ENCODE results near the gene TNXB. TPM values are rescaled to one million over a fixed set of nuclear protein-coding genes. Genes with fewer than 3 reads are reported as not detected.

Gene TNXB
- total RNA-seq, 1 donor, result 11.9 TPM

DNA sequence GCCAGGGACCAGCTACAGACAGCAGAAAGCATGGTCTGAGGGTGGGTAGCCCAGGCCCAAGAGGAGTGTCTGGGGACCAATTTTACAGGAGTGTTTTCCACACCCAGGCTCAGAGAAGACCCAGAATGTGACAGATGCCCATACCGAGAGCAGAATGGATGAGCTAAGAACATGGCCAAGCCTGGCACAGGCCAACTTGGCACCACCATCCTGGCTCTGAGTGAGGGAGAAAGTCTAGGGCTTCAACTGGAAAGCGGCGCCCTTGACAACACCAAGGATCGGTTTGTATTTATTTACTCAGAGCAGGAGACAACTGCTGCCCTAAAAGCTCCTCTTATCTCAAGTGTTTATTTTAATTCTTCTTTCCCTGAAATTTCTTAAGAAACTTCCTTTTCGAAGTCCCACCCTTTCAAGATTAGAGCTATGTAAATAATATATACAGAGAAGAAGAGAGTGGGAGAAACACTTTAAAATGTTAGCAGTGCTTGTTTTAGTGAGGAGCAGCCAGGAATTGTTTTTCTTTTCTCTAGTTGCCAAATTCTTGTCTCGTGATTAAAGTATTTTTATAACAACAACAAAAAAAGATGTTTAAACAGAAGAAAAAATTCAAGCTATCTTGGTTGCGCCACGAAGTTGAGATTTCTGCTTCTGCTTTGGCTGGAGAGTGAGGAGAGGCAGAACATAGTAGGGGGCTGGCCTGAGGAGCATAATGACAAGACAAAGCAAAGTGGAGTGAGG lies 16.2 kb downstream of the TNXB start:
- no peak overlapping the region for H2AFZ ChIP-seq (ENCODE audit: low read length)
- no peaks in the 10 kb centered on the region for H3K9me3 ChIP-seq (ENCODE audit: low read depth, low read length)
- H3K27ac ChIP-seq (ENCODE audit: low read depth, low read length), result no peak overlapping the region
- DNase-seq (ENCODE audit: insufficient read length, low spot score, missing footprints), result peak; percentile 95
- peaks cover 6% of the 10 kb centered on the region for H4K20me1 ChIP-seq (ENCODE audit: insufficient read depth, low read length)
- H3K27me3 ChIP-seq (ENCODE audit: insufficient read depth, low read length), result peaks cover 86% of the 10 kb centered on the region
- H3K36me3 ChIP-seq (ENCODE audit: insufficient read depth, low read length), result no peaks in the 10 kb centered on the region
- no peaks in the 10 kb centered on the region for H3K79me2 ChIP-seq (ENCODE audit: insufficient read depth, low read length)
- H3K4me2 ChIP-seq (ENCODE audit: insufficient read depth, low read length), result peak overlapping the region; percentile 54
- H3K4me1 ChIP-seq (ENCODE audit: insufficient read depth, low read length), result peaks cover 14% of the 10 kb centered on the region
- no peak overlapping the region for H3K4me3 ChIP-seq (ENCODE audit: insufficient read depth, low read length)
- TF ChIP-seq, protein P1, sequence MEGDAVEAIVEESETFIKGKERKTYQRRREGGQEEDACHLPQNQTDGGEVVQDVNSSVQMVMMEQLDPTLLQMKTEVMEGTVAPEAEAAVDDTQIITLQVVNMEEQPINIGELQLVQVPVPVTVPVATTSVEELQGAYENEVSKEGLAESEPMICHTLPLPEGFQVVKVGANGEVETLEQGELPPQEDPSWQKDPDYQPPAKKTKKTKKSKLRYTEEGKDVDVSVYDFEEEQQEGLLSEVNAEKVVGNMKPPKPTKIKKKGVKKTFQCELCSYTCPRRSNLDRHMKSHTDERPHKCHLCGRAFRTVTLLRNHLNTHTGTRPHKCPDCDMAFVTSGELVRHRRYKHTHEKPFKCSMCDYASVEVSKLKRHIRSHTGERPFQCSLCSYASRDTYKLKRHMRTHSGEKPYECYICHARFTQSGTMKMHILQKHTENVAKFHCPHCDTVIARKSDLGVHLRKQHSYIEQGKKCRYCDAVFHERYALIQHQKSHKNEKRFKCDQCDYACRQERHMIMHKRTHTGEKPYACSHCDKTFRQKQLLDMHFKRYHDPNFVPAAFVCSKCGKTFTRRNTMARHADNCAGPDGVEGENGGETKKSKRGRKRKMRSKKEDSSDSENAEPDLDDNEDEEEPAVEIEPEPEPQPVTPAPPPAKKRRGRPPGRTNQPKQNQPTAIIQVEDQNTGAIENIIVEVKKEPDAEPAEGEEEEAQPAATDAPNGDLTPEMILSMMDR (IDR thresholded peaks at IDR 0.05; ENCODE audit: extremely low read depth, low read depth, low read length), result no peak

DNA sequence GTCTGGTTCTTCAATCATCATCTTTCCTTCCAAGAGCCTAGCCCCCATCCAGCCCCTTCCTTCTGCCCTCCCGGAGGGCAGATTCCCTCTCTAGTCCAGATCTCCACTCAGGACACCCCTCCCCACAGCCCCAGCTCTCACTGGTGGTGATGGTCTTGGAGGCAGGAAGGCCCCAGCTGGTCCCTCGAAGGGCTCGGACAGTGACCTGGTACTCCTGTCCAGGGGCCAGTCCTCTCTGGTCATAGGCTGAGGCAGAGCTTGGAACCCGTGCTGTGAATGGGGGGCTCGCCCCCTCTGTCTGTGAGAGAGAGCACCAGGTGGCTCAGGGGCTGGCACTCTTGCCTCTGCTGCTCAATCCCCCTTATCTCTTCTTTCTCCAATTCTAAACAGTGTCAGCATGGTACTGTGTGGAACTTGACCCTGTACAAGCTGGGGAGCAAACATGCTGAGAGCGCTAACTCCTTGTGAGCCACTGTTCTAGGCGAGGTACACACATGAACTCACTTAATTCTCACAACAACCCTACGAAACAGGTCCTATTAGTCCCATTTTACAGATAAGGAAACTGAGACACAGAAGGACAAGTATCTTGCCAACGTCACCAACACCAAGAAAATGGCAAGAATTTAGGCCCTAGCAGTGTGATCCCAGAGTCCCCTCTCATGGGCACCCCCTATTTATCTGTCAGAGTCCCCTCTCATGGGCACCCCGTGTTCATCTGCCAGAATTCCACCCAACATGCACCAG lies 19.9 kb downstream of the TNXB start:
- Histone ChIP-seq H3K9me3 (ENCODE audit: low read depth, low read length) (no peaks in the 10 kb centered on the region), H3K79me2 (ENCODE audit: insufficient read depth, low read length) (no peaks in the 10 kb centered on the region), H2AFZ (ENCODE audit: low read length) (no peak overlapping the region), H4K20me1 (ENCODE audit: insufficient read depth, low read length) (peaks cover 16% of the 10 kb centered on the region), H3K4me3 (ENCODE audit: insufficient read depth, low read length) (no peak overlapping the region), H3K4me1 (ENCODE audit: insufficient read depth, low read length) (peaks cover 27% of the 10 kb centered on the region), H3K27me3 (ENCODE audit: insufficient read depth, low read length) (peaks cover 69% of the 10 kb centered on the region), H3K27ac (ENCODE audit: low read depth, low read length) (no peak overlapping the region), H3K36me3 (ENCODE audit: insufficient read depth, low read length) (no peaks in the 10 kb centered on the region), H3K4me2 (ENCODE audit: insufficient read depth, low read length) (no peak overlapping the region)
- TF ChIP-seq, protein P1 (IDR thresholded peaks at IDR 0.05; ENCODE audit: extremely low read depth, low read depth, low read length), result no peak
- DNase-seq (ENCODE audit: insufficient read length, low spot score, missing footprints), result peak; percentile 85

DNA sequence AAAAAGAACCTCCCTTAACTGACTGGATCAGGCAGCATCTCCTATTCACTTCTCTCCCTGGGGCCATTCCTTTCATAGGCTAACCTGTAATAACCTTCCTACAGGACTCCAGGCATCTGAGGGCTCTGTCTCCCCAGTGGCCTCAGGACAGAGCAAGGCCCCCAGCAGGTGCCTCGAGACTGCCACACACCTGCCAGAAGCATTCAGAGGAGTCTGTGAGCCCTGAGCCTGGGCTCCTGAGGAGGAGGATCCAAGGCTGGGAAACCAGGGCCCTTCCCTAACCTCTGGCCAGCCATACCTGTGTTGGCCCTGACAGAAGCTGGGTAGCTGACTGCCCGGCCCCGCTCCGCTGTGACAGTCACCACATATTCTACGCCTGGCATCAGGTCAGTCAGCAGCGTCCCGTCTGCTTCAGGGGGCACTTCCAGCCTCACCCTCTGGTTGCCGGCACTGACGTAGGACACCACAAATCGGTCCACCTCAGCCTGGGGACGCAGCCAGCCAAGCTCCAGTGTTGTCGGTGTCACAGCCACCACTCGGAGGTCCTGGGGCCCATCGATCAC lies 20.6 kb downstream of the TNXB start:
- Histone ChIP-seq H3K36me3 (ENCODE audit: insufficient read depth, low read length) (no peaks in the 10 kb centered on the region), H3K27me3 (ENCODE audit: insufficient read depth, low read length) (peaks cover 70% of the 10 kb centered on the region), H4K20me1 (ENCODE audit: insufficient read depth, low read length) (peaks cover 19% of the 10 kb centered on the region)

More for the DNA sequence above, 20.6 kb downstream of the TNXB start:
- Histone ChIP-seq H2AFZ (ENCODE audit: low read length) (no peak overlapping the region), H3K27ac (ENCODE audit: low read depth, low read length) (no peak overlapping the region), H3K79me2 (ENCODE audit: insufficient read depth, low read length) (no peaks in the 10 kb centered on the region), H3K4me2 (ENCODE audit: insufficient read depth, low read length) (no peak overlapping the region), H3K9me3 (ENCODE audit: low read depth, low read length) (no peaks in the 10 kb centered on the region), H3K4me1 (ENCODE audit: insufficient read depth, low read length) (peaks cover 27% of the 10 kb centered on the region), H3K4me3 (ENCODE audit: insufficient read depth, low read length) (no peak overlapping the region)
- DNase-seq (ENCODE audit: insufficient read length, low spot score, missing footprints), result peak; percentile 66
- TF ChIP-seq, protein P1 (IDR thresholded peaks at IDR 0.05; ENCODE audit: extremely low read depth, low read depth, low read length), result no peak
